Smooth muscle cell of trachea (primary cell): ENCODE measurements around the gene DHFR2. TPM values are rescaled to one million over a fixed set of nuclear protein-coding genes. Genes with fewer than 3 reads are reported as not detected.

ENCODE experiments used
- total RNA-seq: library from RNA; depleted of rRNA; stranded (reverse); fragments of >200 nt; gene quantifications from 2 replicates; pipeline ENCODE4 v1.2.1, GENCODE V29; 2014

Gene DHFR2
- total RNA-seq, result 7.0 and 7.6 TPM in 2 replicates

DNA sequence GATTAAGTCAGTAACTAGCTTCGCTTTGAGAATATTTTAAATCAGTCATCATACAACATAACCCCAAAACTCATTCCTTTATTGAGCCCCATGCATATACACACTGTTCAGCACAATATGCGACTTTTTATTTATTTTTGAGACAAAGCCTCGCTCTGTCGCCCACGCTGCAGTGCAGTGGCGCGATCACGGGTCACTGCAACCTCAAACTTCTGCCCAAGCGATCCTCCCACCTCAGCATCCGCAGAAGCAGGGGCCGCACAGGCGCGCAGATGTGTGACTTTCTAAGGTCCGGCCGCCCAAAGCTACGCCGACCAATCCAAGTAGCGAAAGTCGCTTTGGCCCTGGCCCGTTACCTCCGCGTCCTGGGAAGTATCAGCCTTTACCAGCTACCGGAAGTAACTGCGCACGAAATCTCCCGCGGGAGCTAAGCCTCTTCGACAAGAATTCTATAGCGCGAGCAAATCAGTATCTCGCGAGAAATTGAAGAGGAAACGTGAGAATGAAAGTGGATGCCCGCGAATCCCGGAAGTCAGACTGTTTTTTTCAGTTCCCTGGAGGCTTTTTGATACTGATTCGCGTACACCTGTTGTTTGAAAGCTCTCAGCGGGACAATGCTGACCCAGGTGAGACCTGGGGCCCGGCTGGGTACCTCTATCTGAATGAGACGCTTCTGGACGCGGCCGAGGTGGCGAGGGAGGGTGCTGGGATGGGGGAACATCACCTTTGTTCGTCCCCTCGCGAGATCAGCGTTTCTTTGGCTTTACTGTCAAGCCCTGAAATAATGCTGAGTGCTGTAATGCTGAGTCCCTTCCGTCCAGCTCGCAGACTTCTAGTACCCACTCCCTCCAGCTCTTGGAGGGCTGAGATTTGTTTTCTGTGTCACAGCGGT is at the start of gene DHFR2, which contains the start of gene NSUN3:
TSS of gene DHFR2 (minus strand) at position 404 of the 892 bp plus-strand sequence. CDS start 1,405 bp downstream, outside the sequence.
TSS of gene NSUN3 (plus strand) at position 549 of the 892 bp plus-strand sequence. CDS start at position 615, 66 bp downstream.

GRCh38 chr3:94028093-94028837 is 34.5 kb downstream of the DHFR2 start, which contains the start of gene STX19:
TSS of gene STX19 (minus strand) at chr3:94028597. CDS start at chr3:94015269, 13,328 bp downstream.

Other genes with a start within 250 kb of the DHFR2 start
- gene PROS1, start 89.0 kb downstream of the DHFR2 start, total RNA-seq, result 22.5 and 25.2 TPM in 2 replicates
- 7.0 and 7.9 TPM in 2 replicates for gene ARL13B, start 82.8 kb downstream of the DHFR2 start, total RNA-seq
- not detected in 2 replicates for gene STX19, start 34.3 kb downstream of the DHFR2 start, total RNA-seq
- gene NSUN3, start 145 bp upstream of the DHFR2 start, total RNA-seq, result 11.4 and 15.7 TPM in 2 replicates